HG03520 (cell line): ENCODE results near the gene NPSR1.
A peak's percentile ranks its signal among the peaks of the same experiment; 100 is the strongest.
"Not testable (repeated sequence)": the region's sequence is repeated elsewhere in the genome, so short reads cannot be mapped to it uniquely, and the experiment has no call there.

Source experiments
- ATAC-seq: cut with Tn5 transposase; IDR thresholded peaks from one replicate; pipeline ENCODE4 v1.9.1; 2021; ENCODE audit warnings: mild to moderate bottlenecking, moderate library complexity; ENCODE audit not compliant: unreplicated experiment

The NPSR1 gene

GRCh38 chr7:34657632-34658268 is at the start of gene NPSR1:
NPSR1 (plus strand) TSS chr7:34658218; CDS start chr7:34658413, 195 bp downstream.
- no peak for ATAC-seq

- no peak for ATAC-seq
Observed at GRCh38 chr7:34612661-34613060, 45.4 kb upstream of the NPSR1 start.

- ATAC-seq = no peak
Observed at GRCh38 chr7:34620425-34620824, 37.6 kb upstream of the NPSR1 start.

GRCh38 chr7:34622182-34622581 is 35.8 kb upstream of the NPSR1 start:
- no peak for ATAC-seq

GRCh38 chr7:34622771-34623250 is 35.2 kb upstream of the NPSR1 start:
- no peak for ATAC-seq

- not testable (repeated sequence) for ATAC-seq
Observed at GRCh38 chr7:34628618-34629017, 29.4 kb upstream of the NPSR1 start.

- ATAC-seq = no peak
Observed at GRCh38 chr7:34652809-34653208, 5.2 kb upstream of the NPSR1 start.

- no peak for ATAC-seq
Observed at GRCh38 chr7:34653787-34654186, 4.2 kb upstream of the NPSR1 start.

- ATAC-seq = no peak
Observed at GRCh38 chr7:34655384-34655783, 2.6 kb upstream of the NPSR1 start.

- no peak for ATAC-seq
Observed at GRCh38 chr7:34656041-34656440, 2.0 kb upstream of the NPSR1 start.

GRCh38 chr7:34659472-34660075 is 1.6 kb downstream of the NPSR1 start:
- no peak for ATAC-seq

- ATAC-seq = no peak
Observed at GRCh38 chr7:34662058-34662708, 4.2 kb downstream of the NPSR1 start.

GRCh38 chr7:34664755-34665154 is 6.7 kb downstream of the NPSR1 start:
- no peak for ATAC-seq

- no peak for ATAC-seq
Observed at GRCh38 chr7:34672430-34672829, 14.4 kb downstream of the NPSR1 start.

GRCh38 chr7:34673066-34673465 is 15.0 kb downstream of the NPSR1 start:
- no peak for ATAC-seq

- peak; percentile 61 for ATAC-seq
Observed at GRCh38 chr7:34675749-34676374, 17.8 kb downstream of the NPSR1 start.

- ATAC-seq = no peak
Observed at GRCh38 chr7:34677491-34677890, 19.5 kb downstream of the NPSR1 start.

GRCh38 chr7:34687529-34687928 is 29.5 kb downstream of the NPSR1 start:
- no peak for ATAC-seq

- ATAC-seq = no peak
Observed at GRCh38 chr7:34696415-34696814, 38.4 kb downstream of the NPSR1 start.

- no peak for ATAC-seq
Observed at GRCh38 chr7:34709771-34710170, 51.8 kb downstream of the NPSR1 start.

- ATAC-seq = no peak
Observed at GRCh38 chr7:34718867-34719266, 60.8 kb downstream of the NPSR1 start.

GRCh38 chr7:34719636-34720035 is 61.6 kb downstream of the NPSR1 start:
- ATAC-seq = no peak
